Stimulated activated CD4-positive, alpha-beta T cell treated with anti-CD3 and anti-CD28 coated beads, Interleukin-12 subunit alpha, Interleukin-12 subunit beta, amount 100 ng/mL, for 48 hours (primary cell): ENCODE measurements around the gene PREX1.
"Not testable (repeated sequence)": the region's sequence is repeated elsewhere in the genome, so short reads cannot be mapped to it uniquely, and the experiment has no call there.

Source experiments
- DNase-seq, 3 donors: peaks; one replicate each; pipeline ENCODE4 v3.0.0-alpha.2; 2020; ENCODE audit warnings: low read depth in 2 of 3, low spot score in 1 of 3

The PREX1 gene

GRCh38 chr20:48813930-48814546, 13.8 kb downstream of the PREX1 start:
- DNase-seq, result no peak

DNA sequence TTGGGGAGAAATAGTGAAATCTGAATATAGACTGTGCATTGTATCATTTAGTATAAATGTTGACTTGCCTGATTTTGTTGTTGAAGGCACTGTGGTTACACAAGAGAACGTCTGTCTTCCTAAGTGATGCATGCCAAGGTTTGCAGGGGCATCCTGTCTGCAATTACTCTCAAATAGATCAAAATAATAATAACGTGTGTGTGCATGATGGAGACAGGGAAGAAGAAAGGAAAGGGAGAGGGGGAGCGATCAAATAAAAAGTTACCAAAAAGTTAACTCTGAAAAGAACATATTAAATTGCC, 14.4 kb downstream of the PREX1 start:
- DNase-seq, result no peak

DNA sequence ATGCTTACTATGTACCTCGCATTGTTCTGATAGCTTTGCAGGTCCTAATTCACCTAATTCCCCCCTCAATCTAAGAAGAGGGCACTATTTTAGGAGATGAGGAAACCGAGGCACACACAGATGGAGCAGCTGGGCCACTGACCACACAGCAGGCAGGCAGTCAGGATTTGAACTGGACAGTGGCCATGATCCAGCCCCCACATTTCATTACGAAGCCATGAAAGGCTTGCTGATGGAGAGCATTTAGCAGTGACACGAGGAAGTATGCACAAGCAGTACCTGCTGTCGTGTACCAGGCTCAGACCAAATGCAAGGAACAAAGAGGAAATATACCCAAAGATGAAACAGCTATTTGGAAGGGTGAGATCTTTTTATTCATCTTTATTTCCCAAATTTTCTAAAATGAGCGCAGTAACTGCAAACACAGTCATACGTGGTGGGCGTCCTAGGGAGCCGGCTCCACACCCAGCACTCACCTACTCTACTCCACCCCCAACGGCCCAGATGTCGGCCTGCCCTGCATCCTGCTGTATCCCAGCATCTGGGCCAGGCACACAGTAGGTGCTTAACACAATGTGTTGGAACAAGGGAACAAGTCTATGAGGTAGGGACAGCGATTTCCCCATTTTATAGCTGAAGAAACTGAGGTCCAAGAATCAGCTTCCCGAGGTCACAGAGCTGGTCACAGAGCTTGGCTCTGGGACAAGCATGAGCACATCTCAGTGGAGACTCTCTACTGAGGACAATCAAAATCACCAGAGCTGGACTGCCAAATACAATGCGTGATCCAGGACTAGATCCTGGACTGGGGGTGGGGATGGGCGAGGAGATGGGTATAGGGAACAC, 15.0 kb downstream of the PREX1 start:
- no peak for DNase-seq

DNA sequence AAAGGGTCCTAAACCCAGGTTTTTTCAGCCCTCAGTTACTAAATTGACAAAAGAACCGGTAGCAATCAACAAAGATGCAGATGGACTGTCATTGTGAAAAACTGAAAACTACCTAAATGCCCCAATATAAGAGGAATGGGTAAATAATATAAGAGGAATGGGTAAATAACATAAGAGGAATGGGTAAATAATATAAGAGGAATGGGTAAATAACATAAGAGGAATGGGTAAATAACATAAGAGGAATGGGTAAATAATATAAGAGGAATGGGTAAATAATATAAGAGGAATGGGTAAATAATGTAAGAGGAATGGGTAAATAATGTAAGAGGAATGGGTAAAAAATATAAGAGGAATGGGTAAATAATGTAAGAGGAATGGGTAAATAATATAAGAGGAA, 15.7 kb downstream of the PREX1 start:
- DNase-seq, result not testable (repeated sequence)

GRCh38 chr20:48809673-48810072, 18.1 kb downstream of the PREX1 start:
- no peak for DNase-seq

DNA sequence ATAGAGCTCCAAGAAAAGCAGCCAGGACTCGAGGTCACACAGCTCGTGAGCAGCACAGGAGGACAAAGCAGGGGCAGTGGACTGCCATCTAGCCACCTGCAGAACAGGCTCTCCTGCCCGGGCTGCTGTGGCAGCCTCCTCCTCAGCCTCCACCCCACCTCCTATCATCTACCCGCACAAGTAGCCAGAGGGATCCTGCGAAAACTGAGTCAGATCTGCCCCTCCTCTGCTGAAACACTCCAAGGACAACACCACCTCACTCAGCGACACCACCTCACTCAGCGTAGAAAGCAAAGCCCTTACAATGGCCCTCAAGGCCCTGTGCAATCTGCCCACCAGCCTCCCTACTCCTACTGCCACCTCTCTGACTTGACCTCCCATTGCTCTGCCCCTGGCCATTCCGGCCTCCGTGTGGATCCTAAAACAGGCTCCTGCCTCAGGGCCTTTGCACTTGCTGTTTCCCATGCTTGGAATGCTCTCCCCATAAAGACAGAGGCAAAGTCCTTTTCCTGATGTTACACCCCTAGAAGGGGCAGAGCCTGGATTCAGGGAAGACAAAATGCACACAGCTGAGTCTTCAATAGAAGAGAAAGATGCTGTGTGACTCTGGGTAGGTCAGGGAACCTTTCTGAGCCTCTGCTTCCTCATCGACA, 19.3 kb downstream of the PREX1 start:
- DNase-seq, result no peak

GRCh38 chr20:48807586-48808381, 20.0 kb downstream of the PREX1 start:
- DNase-seq, result no peak

GRCh38 chr20:48807051-48807450, 20.7 kb downstream of the PREX1 start:
- no peak for DNase-seq

DNA sequence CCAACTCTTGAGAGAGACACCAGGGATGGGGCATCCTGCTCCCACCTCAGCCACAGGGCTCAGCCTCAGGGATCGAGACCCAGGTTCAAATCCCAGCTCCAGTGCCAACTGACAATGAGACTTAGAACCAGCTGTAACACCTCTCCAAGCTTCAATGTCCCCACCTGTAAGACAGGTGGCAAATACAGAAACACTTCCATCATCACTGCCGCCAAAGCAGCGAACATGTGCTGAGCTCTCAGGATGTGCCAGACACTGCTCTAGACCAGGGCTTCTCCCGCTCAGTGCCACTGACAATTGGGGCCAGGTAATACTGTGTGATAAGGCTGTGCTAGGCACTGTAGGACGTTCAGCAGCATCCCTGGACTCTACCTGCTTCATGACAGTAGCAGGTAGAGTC, 22.1 kb downstream of the PREX1 start:
- no peak for DNase-seq

GRCh38 chr20:48805286-48805685, 22.5 kb downstream of the PREX1 start:
- no peak for DNase-seq

GRCh38 chr20:48804300-48804980, 23.4 kb downstream of the PREX1 start:
- no peak for DNase-seq

- no peak for DNase-seq
Observed at GRCh38 chr20:48803176-48804053, 24.4 kb downstream of the PREX1 start.

- no peak for DNase-seq
Observed at GRCh38 chr20:48802647-48803046, 25.2 kb downstream of the PREX1 start.

GRCh38 chr20:48802216-48802615, 25.6 kb downstream of the PREX1 start:
- no peak for DNase-seq

DNA sequence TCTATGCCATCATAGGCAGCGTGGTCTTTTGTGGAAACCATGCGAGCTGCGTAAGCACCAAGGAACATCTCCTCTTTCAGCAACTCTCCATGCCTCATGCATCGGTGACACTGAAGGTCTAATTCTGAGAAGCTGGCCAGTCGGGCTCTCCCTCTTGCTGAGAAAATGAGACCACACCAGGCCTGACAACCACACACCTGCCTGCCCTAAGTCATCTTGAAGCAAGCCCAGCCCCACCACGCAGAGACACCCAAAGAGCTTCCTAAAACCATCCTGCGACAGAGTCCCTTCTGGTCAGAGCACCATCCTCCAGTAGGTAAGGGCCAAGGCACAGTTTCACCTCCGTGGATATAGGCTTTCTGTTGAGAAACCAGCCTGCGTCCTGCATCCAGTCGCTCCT, 26.6 kb downstream of the PREX1 start:
- no peak for DNase-seq

GRCh38 chr20:48800177-48800576, 27.6 kb downstream of the PREX1 start:
- DNase-seq, result no peak

GRCh38 chr20:48799328-48800105, 28.3 kb downstream of the PREX1 start:
- no peak for DNase-seq

- no peak for DNase-seq
Observed at GRCh38 chr20:48797850-48798747, 29.7 kb downstream of the PREX1 start.
